ENCODE measurements around the gene ATAD2B.

Gene ATAD2B

DNA sequence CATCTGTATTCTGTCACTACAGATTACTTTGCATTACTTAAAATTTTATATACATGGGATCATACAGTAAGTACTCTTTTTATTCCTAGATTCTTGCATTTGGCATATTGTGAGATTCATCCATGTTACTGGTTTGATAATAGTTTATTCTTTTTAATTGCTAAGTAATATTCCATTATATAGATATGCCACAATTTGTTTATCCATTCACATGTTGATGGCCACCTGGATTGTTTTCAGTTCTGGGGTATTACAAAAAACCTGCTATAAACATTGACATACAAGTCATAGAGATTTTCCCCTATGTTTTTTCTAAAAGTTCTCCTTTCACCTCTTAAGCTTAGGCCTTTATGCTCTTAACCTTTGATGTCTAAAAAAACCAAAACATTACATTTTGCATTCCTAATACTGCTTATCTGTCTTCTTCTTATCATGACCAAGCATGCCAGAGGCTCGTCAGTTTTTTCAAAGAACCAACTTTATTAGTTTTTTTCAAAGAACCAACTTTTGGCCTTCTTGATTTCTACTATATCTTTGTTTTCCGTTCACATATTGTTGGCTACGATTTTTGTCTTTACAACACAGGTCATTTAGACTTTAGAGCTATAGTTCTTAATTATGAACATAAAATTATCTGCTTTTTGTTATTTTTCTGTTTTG is 86.9 kb downstream of the ATAD2B start:
- Histone ChIP-seq H2AFZ (ENCODE audit: insufficient read depth, low read length, poor library complexity) (no peak overlapping the region), H3K27me3 (ENCODE audit: insufficient read depth, low read length) (no peaks in the 10 kb centered on the region), H3K4me3 (ENCODE audit: low read depth, low read length) (no peak overlapping the region), H3K9me3 (ENCODE audit: insufficient read depth, low read depth, low read length) (peaks cover 6% of the 10 kb centered on the region), H4K12ac (ENCODE audit: low read depth, low read length) (no peak overlapping the region), H3K36me3 (ENCODE audit: control insufficient read depth in 1 of 2, insufficient read depth in 2 of 2, low read length in 2 of 2) (peaks cover 14 to 17% of the 10 kb centered on the region in 2 experiments), H3K9ac (ENCODE audit: low read length) (no peak overlapping the region), H3K4me2 (ENCODE audit: low read length) (no peak overlapping the region), H3K4me1 (ENCODE audit: control insufficient read depth in 1 of 2, insufficient read depth in 2 of 2, low read length in 2 of 2) (no peaks in the 10 kb centered on the region), H4K8ac (ENCODE audit: low read depth, low read length) (no peak overlapping the region), H3K79me2 (ENCODE audit: control insufficient read depth, insufficient read depth, low read length, poor library complexity) (no peaks in the 10 kb centered on the region), H3K18ac (ENCODE audit: low read length) (no peak overlapping the region), H3K23ac (ENCODE audit: low read length) (no peak overlapping the region), H4K91ac (ENCODE audit: low read depth, low read length) (no peak overlapping the region), H2BK12ac (ENCODE audit: low read length) (no peak overlapping the region), H2BK120ac (ENCODE audit: insufficient read depth, low read length, poor library complexity) (no peak overlapping the region), H2BK5ac (ENCODE audit: low read depth, low read length, poor library complexity) (no peak overlapping the region), H3K79me1 (ENCODE audit: low read length) (no peaks in the 10 kb centered on the region), H3K4ac (ENCODE audit: low read depth, low read length) (no peak overlapping the region), H3K27ac (ENCODE audit: low read depth, low read length) (no peak overlapping the region), H2AK5ac (ENCODE audit: low read length) (no peak overlapping the region), H3K14ac (ENCODE audit: low read length) (no peak overlapping the region)
- DNase-seq: peak in 1 of 2 donors; percentile 7
- WGBS (ENCODE audit: extremely low coverage, insufficient coverage, insufficient read length): no CpG with 5 or more reads among the region's 3 CpGs

DNA sequence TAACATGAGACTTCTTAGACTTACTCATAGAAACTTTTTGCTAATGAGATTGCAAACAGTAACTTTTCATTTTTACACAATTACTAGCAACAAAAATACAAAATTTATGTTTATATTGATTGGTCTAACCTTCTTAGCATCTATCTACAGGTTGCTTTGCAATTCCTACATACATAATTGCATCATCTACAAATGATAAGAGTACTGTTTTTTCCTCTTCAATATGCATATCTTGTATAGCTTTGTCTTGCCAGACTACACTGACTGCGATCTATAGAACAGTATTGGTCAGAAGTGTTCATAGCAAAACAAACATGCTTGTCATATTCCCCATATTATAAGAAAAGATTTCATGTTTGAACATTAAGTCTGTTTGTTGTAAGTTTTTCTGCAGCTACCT is 87.9 kb downstream of the ATAD2B start:
- Histone ChIP-seq H3K14ac (ENCODE audit: low read length) (no peak overlapping the region), H2AK5ac (ENCODE audit: low read length) (no peak overlapping the region), H4K91ac (ENCODE audit: low read depth, low read length) (no peak overlapping the region), H3K4ac (ENCODE audit: low read depth, low read length) (no peak overlapping the region), H3K79me1 (ENCODE audit: low read length) (no peaks in the 10 kb centered on the region), H3K27ac (ENCODE audit: low read depth, low read length) (no peak overlapping the region), H2BK120ac (ENCODE audit: insufficient read depth, low read length, poor library complexity) (no peak overlapping the region), H3K79me2 (ENCODE audit: control insufficient read depth, insufficient read depth, low read length, poor library complexity) (no peaks in the 10 kb centered on the region), H3K18ac (ENCODE audit: low read length) (no peak overlapping the region), H3K4me1 (ENCODE audit: control insufficient read depth in 1 of 2, insufficient read depth in 2 of 2, low read length in 2 of 2) (no peaks in the 10 kb centered on the region), H3K9ac (ENCODE audit: low read length) (no peak overlapping the region), H2AFZ (ENCODE audit: insufficient read depth, low read length, poor library complexity) (no peak overlapping the region), H3K9me3 (ENCODE audit: insufficient read depth, low read depth, low read length) (peaks cover 6% of the 10 kb centered on the region), H3K27me3 (ENCODE audit: insufficient read depth, low read length) (no peaks in the 10 kb centered on the region), H3K23ac (ENCODE audit: low read length) (no peak overlapping the region), H3K4me2 (ENCODE audit: low read length) (no peak overlapping the region), H2BK12ac (ENCODE audit: low read length) (no peak overlapping the region), H2BK5ac (ENCODE audit: low read depth, low read length, poor library complexity) (no peak overlapping the region), H4K12ac (ENCODE audit: low read depth, low read length) (no peak overlapping the region), H4K8ac (ENCODE audit: low read depth, low read length) (no peak overlapping the region), H3K36me3 (ENCODE audit: control insufficient read depth in 1 of 2, insufficient read depth in 2 of 2, low read length in 2 of 2) (peaks cover 14 to 17% of the 10 kb centered on the region in 2 experiments), H3K4me3 (ENCODE audit: low read depth, low read length) (no peak overlapping the region)
- WGBS (ENCODE audit: extremely low coverage, insufficient coverage, insufficient read length): no CpG with 5 or more reads among the region's 1 CpG
- no peak for DNase-seq

DNA sequence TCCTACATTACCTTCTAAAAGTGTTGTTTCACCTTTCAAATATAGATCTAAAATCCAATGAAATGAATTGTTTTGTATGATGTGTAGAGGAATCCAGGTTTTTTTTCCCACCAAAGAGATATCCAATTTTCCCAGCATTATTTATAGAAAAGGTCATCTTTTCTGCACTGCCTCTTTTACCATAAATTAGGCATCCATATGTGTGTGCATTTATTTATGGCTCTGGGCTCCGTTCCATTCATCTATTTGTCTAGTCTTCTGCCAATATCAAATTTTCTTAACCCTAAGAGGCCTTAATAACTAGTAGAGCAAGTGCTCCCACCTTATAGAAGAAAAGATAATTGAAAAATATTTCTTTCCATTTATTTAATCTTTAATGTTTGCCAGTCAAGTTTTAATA is 88.3 kb downstream of the ATAD2B start:
- no peak overlapping the region for H2AFZ ChIP-seq (ENCODE audit: insufficient read depth, low read length, poor library complexity)
- no peak overlapping the region for H4K91ac ChIP-seq (ENCODE audit: low read depth, low read length)

DNA sequence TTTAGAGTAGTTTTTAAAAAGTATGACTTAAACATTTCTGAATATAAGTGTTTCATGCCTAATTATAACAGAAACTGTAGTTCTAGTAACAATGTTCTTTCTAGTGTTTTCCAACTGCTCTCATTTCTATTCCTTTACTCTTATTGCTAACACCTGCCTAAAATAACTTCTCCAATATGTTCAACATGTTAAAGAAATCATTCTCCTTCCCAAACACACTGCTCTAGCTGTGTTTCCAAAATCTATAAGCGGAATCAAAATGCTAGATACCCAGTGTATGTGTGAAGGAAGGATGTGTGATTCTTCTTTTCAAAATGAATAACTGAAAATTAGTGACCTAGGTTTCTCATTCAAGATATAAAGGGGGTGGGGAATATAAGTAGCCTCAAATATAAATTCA is 89.1 kb downstream of the ATAD2B start:
- Histone ChIP-seq H2BK12ac (ENCODE audit: low read length) (no peak overlapping the region), H3K79me2 (ENCODE audit: control insufficient read depth, insufficient read depth, low read length, poor library complexity) (no peaks in the 10 kb centered on the region), H3K4me1 (ENCODE audit: control insufficient read depth in 1 of 2, insufficient read depth in 2 of 2, low read length in 2 of 2) (no peaks in the 10 kb centered on the region), H3K4ac (ENCODE audit: low read depth, low read length) (no peak overlapping the region), H3K14ac (ENCODE audit: low read length) (no peak overlapping the region), H3K27ac (ENCODE audit: low read depth, low read length) (no peak overlapping the region), H3K9ac (ENCODE audit: low read length) (no peak overlapping the region), H4K12ac (ENCODE audit: low read depth, low read length) (no peak overlapping the region), H3K23ac (ENCODE audit: low read length) (no peak overlapping the region), H3K18ac (ENCODE audit: low read length) (no peak overlapping the region), H3K27me3 (ENCODE audit: insufficient read depth, low read length) (no peaks in the 10 kb centered on the region), H2AFZ (ENCODE audit: insufficient read depth, low read length, poor library complexity) (no peak overlapping the region), H3K4me2 (ENCODE audit: low read length) (no peak overlapping the region), H4K8ac (ENCODE audit: low read depth, low read length) (no peak overlapping the region), H3K36me3 (ENCODE audit: control insufficient read depth in 1 of 2, insufficient read depth in 2 of 2, low read length in 2 of 2) (peaks cover 14 to 15% of the 10 kb centered on the region in 2 experiments), H3K79me1 (ENCODE audit: low read length) (no peaks in the 10 kb centered on the region), H4K91ac (ENCODE audit: low read depth, low read length) (no peak overlapping the region), H3K9me3 (ENCODE audit: insufficient read depth, low read depth, low read length) (peaks cover 6% of the 10 kb centered on the region), H2AK5ac (ENCODE audit: low read length) (no peak overlapping the region), H2BK120ac (ENCODE audit: insufficient read depth, low read length, poor library complexity) (no peak overlapping the region), H2BK5ac (ENCODE audit: low read depth, low read length, poor library complexity) (no peak overlapping the region), H3K4me3 (ENCODE audit: low read depth, low read length) (no peak overlapping the region)
- no CpG with 5 or more reads among the region's 1 CpG for WGBS (ENCODE audit: extremely low coverage, insufficient coverage, insufficient read length)
- DNase-seq: no peak

More for the DNA sequence above, 88.3 kb downstream of the ATAD2B start:
- no peak overlapping the region for H3K23ac ChIP-seq (ENCODE audit: low read length)
- H3K4me3 ChIP-seq (ENCODE audit: low read depth, low read length): no peak overlapping the region
- no peak overlapping the region for H3K9ac ChIP-seq (ENCODE audit: low read length)
- H2BK120ac ChIP-seq (ENCODE audit: insufficient read depth, low read length, poor library complexity): no peak overlapping the region
- no peak overlapping the region for H4K8ac ChIP-seq (ENCODE audit: low read depth, low read length)
- H3K4me2 ChIP-seq (ENCODE audit: low read length): no peak overlapping the region
- no peaks in the 10 kb centered on the region for H3K4me1 ChIP-seq (ENCODE audit: control insufficient read depth in 1 of 2, insufficient read depth in 2 of 2, low read length in 2 of 2)
- no peak overlapping the region for H3K27ac ChIP-seq (ENCODE audit: low read depth, low read length)
- H2BK12ac ChIP-seq (ENCODE audit: low read length): no peak overlapping the region
- H2BK5ac ChIP-seq (ENCODE audit: low read depth, low read length, poor library complexity): no peak overlapping the region
- no peak overlapping the region for H2AK5ac ChIP-seq (ENCODE audit: low read length)
- DNase-seq: no peak
- no peaks in the 10 kb centered on the region for H3K79me2 ChIP-seq (ENCODE audit: control insufficient read depth, insufficient read depth, low read length, poor library complexity)
- no peak overlapping the region for H3K14ac ChIP-seq (ENCODE audit: low read length)
- no peaks in the 10 kb centered on the region for H3K27me3 ChIP-seq (ENCODE audit: insufficient read depth, low read length)
- H3K18ac ChIP-seq (ENCODE audit: low read length): no peak overlapping the region
- H3K36me3 ChIP-seq (ENCODE audit: control insufficient read depth in 1 of 2, insufficient read depth in 2 of 2, low read length in 2 of 2): peaks cover 14 to 15% of the 10 kb centered on the region in 2 experiments
- no peak overlapping the region for H3K4ac ChIP-seq (ENCODE audit: low read depth, low read length)
- H3K79me1 ChIP-seq (ENCODE audit: low read length): no peaks in the 10 kb centered on the region
- H4K12ac ChIP-seq (ENCODE audit: low read depth, low read length): no peak overlapping the region
- WGBS (ENCODE audit: extremely low coverage, insufficient coverage, insufficient read length): no CpG with 5 or more reads among the region's 1 CpG
- peaks cover 6% of the 10 kb centered on the region for H3K9me3 ChIP-seq (ENCODE audit: insufficient read depth, low read depth, low read length)
